Common myeloid progenitor, CD34-positive (primary cell): ENCODE results near the gene INO80B.

Experiments used
- CTCF ChIA-PET: fragments of 350-600 bp; sonication (Branson Sonifier 250); formaldehyde crosslinking; loops from one replicate; lab custom pipeline; 2021; ENCODE audit warnings: antibody characterized with exemption; lab: Charles Lee
- POLR2A ChIA-PET: fragments of 350-600 bp; sonication (Branson Sonifier 250); formaldehyde crosslinking; loops from one replicate; lab custom pipeline; 2021; ENCODE audit warnings: antibody characterized with exemption; lab: Charles Lee
- DNase-seq, 3 donors: peaks; one replicate each; pipeline versions ENCODE4 v3.0.0 to v3.0.0-alpha.2; 2013
- H3K27ac ChIP-seq, 2 experiments: 1 replicate in 1 of 2; 2 replicates in 1 of 2; pipeline ENCODE4 v1.7.0; 2013; ENCODE audit warnings: inconsistent platforms in 2 of 2, low read length in 2 of 2, mild to moderate bottlenecking in 2 of 2, low read depth in 1 of 2, moderate library complexity in 1 of 2; ENCODE audit not compliant: severe bottlenecking in 2 of 2, insufficient read depth in 1 of 2, poor library complexity in 1 of 2
- H3K27me3 ChIP-seq, 5 experiments: replicated peaks in 2 of 5; 1 replicate in 3 of 5; 2 replicates in 2 of 5; pipeline versions ENCODE4 v1.6.1 to v1.7.0; 2013; ENCODE audit warnings: low read length in 4 of 5, mild to moderate bottlenecking in 2 of 5, moderate library complexity in 2 of 5, inconsistent platforms in 1 of 5; ENCODE audit not compliant: insufficient read depth in 5 of 5, control insufficient read depth in 4 of 5
- H3K36me3 ChIP-seq, 4 experiments: 1 replicate in 2 of 4; 2 replicates in 2 of 4; pipeline versions ENCODE4 v1.6.1 to v1.7.0; 2013; ENCODE audit warnings: low read length in 3 of 4, control low read depth in 1 of 4, mild to moderate bottlenecking in 1 of 4; ENCODE audit not compliant: control insufficient read depth in 4 of 4, insufficient read depth in 4 of 4
- H3K4me1 ChIP-seq, 4 experiments: 1 replicate in 3 of 4; 2 replicates in 1 of 4; pipeline versions ENCODE4 v1.6.1 to v1.7.1; 2013; ENCODE audit warnings: low read length in 3 of 4, mild to moderate bottlenecking in 3 of 4, control low read depth in 1 of 4, inconsistent platforms in 1 of 4, moderate library complexity in 1 of 4; ENCODE audit not compliant: control insufficient read depth in 4 of 4, insufficient read depth in 4 of 4; ENCODE audit errors: control extremely low read depth in 1 of 4
- H3K4me3 ChIP-seq, 7 experiments: 1 replicate in 4 of 7; 2 replicates in 3 of 7; pipeline versions ENCODE4 v1.5.1 to v1.7.0; 2013; ENCODE audit warnings: mild to moderate bottlenecking in 7 of 7, low read length in 6 of 7, moderate library complexity in 6 of 7, inconsistent platforms in 2 of 7, low read depth in 2 of 7, control low read depth in 1 of 7; ENCODE audit not compliant: insufficient read depth in 4 of 7, control insufficient read depth in 1 of 7; ENCODE audit errors: extremely low read depth in 1 of 7
- H3K9me3 ChIP-seq, 5 experiments: 1 replicate in 4 of 5; 2 replicates in 1 of 5; pipeline versions ENCODE4 v1.6.1 to v1.7.1; 2013; ENCODE audit warnings: low read length in 4 of 5, mild to moderate bottlenecking in 2 of 5, inconsistent platforms in 1 of 5, low read depth in 1 of 5, moderate library complexity in 1 of 5; ENCODE audit not compliant: control insufficient read depth in 4 of 5, insufficient read depth in 2 of 5; ENCODE audit errors: control extremely low read depth in 1 of 5
- WGBS: methylation state at CpG from one replicate; pipeline ENCODE4 v1.1.5; 2013; ENCODE audit not compliant: insufficient coverage; 5-methylcytosine and 5-hydroxymethylcytosine counted together

Gene INO80B

DNA sequence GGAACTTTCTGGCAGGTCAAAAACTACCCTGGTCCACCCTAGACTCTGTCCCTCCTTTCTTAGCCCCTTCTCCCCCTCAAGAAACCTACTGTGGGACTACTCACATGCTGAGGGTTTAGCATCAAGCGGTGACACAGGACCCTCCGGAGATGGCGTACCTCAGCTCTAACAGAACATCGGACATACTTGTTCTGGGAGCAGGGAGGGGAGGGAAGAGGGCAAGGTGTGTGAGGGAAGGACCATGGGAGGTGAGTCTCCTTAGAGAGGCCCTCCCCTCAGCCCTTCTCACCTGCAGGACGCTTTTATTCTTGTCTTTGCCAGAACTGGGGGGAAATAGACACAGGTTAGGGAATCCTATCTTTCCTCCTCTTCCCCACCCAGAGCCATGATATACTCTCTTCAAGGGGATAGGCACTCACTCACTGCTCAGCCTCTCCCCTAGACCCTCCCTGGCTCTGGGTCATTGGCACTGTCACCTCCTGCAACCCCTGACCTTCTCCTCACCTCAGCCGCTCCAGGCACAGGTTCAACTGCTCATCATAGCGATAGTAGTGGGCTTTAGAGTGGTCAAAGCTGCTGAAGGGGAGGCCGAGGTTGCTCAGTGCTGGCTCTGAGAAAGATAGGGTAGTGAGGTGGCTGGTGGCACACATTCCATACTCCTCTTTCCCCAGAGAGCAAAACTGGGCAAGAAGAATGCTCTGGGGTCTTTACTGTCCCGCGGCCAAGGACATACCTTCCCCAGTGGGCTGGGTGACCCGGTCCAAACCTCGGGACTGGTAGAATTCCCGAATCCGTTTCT, 50.8 kb downstream of the INO80B start:
- WGBS, result 100% methylated on average over 2 of the region's 14 CpGs
- no peak overlapping the region for H3K4me3 ChIP-seq
- peaks cover 0 to 55% (median 38%) of the 10 kb centered on the region in 4 experiments for H3K4me1 ChIP-seq

DNA sequence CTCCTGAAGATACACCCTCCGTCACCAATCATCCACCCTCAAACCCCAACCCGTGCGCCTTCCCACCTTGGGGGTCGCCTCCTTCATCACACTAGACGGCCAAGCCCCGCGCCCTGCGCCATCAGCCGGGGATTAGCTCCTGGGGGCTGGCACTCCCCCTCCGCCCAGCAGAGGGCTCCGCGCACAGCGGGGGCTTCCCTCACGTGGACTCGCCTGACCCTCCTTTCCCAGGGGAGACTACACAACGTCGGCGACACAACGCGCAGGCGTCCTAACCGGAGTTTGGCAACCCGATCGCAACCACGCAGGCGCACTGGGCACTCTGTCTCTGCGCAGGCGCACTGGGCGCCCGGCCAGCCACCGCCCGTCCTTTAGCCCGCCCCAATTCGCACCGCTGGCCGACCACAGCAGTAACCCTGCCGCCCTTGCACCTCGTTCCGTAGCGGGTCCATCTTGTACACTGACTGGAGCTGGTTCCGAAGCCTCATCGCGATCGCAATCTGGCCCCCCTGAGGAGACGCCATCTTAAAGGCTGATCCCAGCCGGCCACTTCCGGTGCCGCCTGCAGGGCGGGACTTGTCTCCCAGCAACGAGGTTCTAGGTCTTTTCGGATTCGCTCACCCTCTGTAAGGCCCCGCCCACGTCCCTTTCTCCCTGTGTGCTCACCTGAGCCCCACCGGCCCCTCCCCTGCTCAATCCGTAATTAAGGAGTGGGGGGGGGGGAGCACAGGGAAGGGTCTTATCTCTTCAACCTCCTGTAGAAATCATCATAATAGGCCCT, 52.4 kb downstream of the INO80B start, which contains the start of gene PCGF1:
Gene PCGF1 (minus strand): TSS at position 551 of the 781 bp plus-strand sequence. CDS start 27 bp downstream, at position 524.
- POLR2A ChIA-PET, result no interaction called here
- Histone ChIP-seq H3K36me3 (peaks cover 0 to 16% (median 8%) of the 10 kb centered on the region in 4 experiments), H3K27ac (peak within 1 kb of the TSS; percentile 92 to 96), H3K9me3 (no peaks in the 10 kb centered on the region), H3K4me1 (peaks cover 0 to 52% (median 34%) of the 10 kb centered on the region in 4 experiments), H3K27me3 (peaks cover 7 to 63% (median 33%) of the 10 kb centered on the region in 5 experiments), H3K4me3 (peak within 1 kb of the TSS; percentile 80 to 99 (median 91))
- WGBS, result 1% methylated on average over 49 of the region's 56 CpGs
- CTCF ChIA-PET, result interaction anchor here (0.6 to 12.7 kb wide), 15 partner anchors 10 to 1207 kb away, joined by 3 to 143 read pairs (median 5); partner anchors contain the start of genes AUP1, CCDC142, DQX1 and HTRA2
- peak; percentile 97 to 98 (median 97) for DNase-seq

More for the DNA sequence above, 50.8 kb downstream of the INO80B start:
- POLR2A ChIA-PET, result no interaction called here
- Histone ChIP-seq H3K9me3 (no peaks in the 10 kb centered on the region), H3K27ac (no peak overlapping the region), H3K27me3 (peaks cover 7 to 64% (median 29%) of the 10 kb centered on the region in 5 experiments), H3K36me3 (peaks cover 0 to 16% (median 8%) of the 10 kb centered on the region in 4 experiments)
- DNase-seq, result no peak
- CTCF ChIA-PET, result interaction anchor here (0.6 to 12.7 kb wide), 9 partner anchors 9 to 85 kb away, joined by 3 to 143 read pairs (median 3); partner anchors contain the start of genes AUP1, DQX1 and HTRA2
